B cell (primary cell): ENCODE results near the gene MRPL16.

ENCODE experiments used
- CTCF ChIP-seq: fragments of 200-600 bp; IDR thresholded peaks from one replicate; pipeline ENCODE4 v1.8.0; 2022; ENCODE audit warnings: antibody characterized with exemption, mild to moderate bottlenecking
- EZH2 ChIP-seq: IDR thresholded peaks from 2 replicates; pipeline ENCODE4 v1.6.1; 2012; ENCODE audit warnings: borderline replicate concordance, low read depth, mild to moderate bottlenecking, moderate library complexity, low read length; ENCODE audit not compliant: insufficient read depth, poor library complexity, severe bottlenecking

- TF ChIP-seq EZH2 (no peak), CTCF (no peak)
These were observed 3.4 kb downstream of the MRPL16 start for GRCh38 chr11:59807047-59807610.
